HepG2 (cell line): ENCODE results near the gene HEMK1. TPM values are rescaled to one million over a fixed set of nuclear protein-coding genes. Genes with fewer than 3 reads are reported as not detected.
A peak's percentile ranks its signal among the peaks of the same experiment; 100 is the strongest.

Experiments used
- ARNT2 ChIP-seq: sonication (generic); formaldehyde crosslinking; IDR thresholded peaks from 2 replicates; pipeline ENCODE4 v1.8.0; 2022; ENCODE audit warnings: mild to moderate bottlenecking, low read depth, missing genetic modification reagents, moderate library complexity
- ATF6 ChIP-seq: sonication (generic); formaldehyde crosslinking; conservative IDR thresholded peaks from 2 replicates; pipeline ENCODE4 v1.4.0; 2020; ENCODE audit warnings: missing genetic modification reagents
- CEBPB ChIP-seq: IDR thresholded peaks from 2 replicates; pipeline ENCODE4 v1.6.1; 2011; ENCODE audit warnings: low read depth, low read length, improper control_type of control experiment, borderline replicate concordance
- MNT ChIP-seq: fragments of 450-650 bp; IDR thresholded peaks from 2 replicates; pipeline ENCODE4 v1.6.1; 2016
- MYPOP ChIP-seq: sonication (generic); formaldehyde crosslinking; IDR thresholded peaks from 2 replicates; pipeline ENCODE4 v1.8.1; 2023; ENCODE audit warnings: mild to moderate bottlenecking, moderate library complexity, missing genetic modification reagents
- NFRKB ChIP-seq: fragments of 450-650 bp; IDR thresholded peaks from 2 replicates; pipeline ENCODE4 v1.6.1; 2017
- PAF1 ChIP-seq: IDR thresholded peaks from 2 replicates; pipeline ENCODE4 v1.6.1; 2016; ENCODE audit warnings: missing genetic modification reagents, missing compliant biosample characterization
- PBX2 ChIP-seq: IDR thresholded peaks from 2 replicates; pipeline ENCODE4 v1.6.1; 2016; ENCODE audit warnings: control low read depth
- SMARCC2 ChIP-seq: fragments of 450-650 bp; IDR thresholded peaks from 2 replicates; pipeline ENCODE4 v1.6.1; 2017; ENCODE audit warnings: antibody characterized with exemption, mild to moderate bottlenecking
- TARDBP ChIP-seq: sonication (generic); formaldehyde crosslinking; IDR thresholded peaks from 2 replicates; pipeline ENCODE4 v1.8.0; 2022; ENCODE audit warnings: mild to moderate bottlenecking, missing genetic modification reagents
- TFDP1 ChIP-seq: IDR thresholded peaks from 2 replicates; pipeline ENCODE4 v1.6.1; 2016; ENCODE audit warnings: missing compliant biosample characterization, missing genetic modification reagents, borderline replicate concordance
- USF2 ChIP-seq, 2 experiments: sonication (generic) in 1 of 2; formaldehyde crosslinking in 1 of 2; IDR thresholded peaks; 2 replicates each; pipeline versions ENCODE4 v1.5.1 to v1.6.1; 2011 to 2020; ENCODE audit warnings: borderline replicate concordance in 1 of 2, low read depth in 1 of 2, low read length in 1 of 2, mild to moderate bottlenecking in 1 of 2, missing genetic modification reagents in 1 of 2, moderate library complexity in 1 of 2
- ZBTB37 ChIP-seq: sonication (generic); formaldehyde crosslinking; IDR thresholded peaks from 2 replicates; pipeline ENCODE4 v1.4.0; 2020; ENCODE audit warnings: mild to moderate bottlenecking, missing genetic modification reagents
- ZNF124 ChIP-seq: sonication (generic); formaldehyde crosslinking; IDR thresholded peaks from 2 replicates; pipeline ENCODE4 v1.4.0; 2020; ENCODE audit warnings: missing genetic modification reagents
- ZNF33A ChIP-seq: sonication (generic); formaldehyde crosslinking; IDR thresholded peaks from 2 replicates; pipeline ENCODE4 v1.5.1; 2020; ENCODE audit warnings: missing genetic modification reagents, mild to moderate bottlenecking, moderate library complexity, borderline replicate concordance
- ZNF350 ChIP-seq: sonication (generic); formaldehyde crosslinking; IDR thresholded peaks from 2 replicates; pipeline ENCODE4 v1.4.0; 2020; ENCODE audit warnings: mild to moderate bottlenecking, low read depth, missing genetic modification reagents, borderline replicate concordance
- ZNF530 ChIP-seq: sonication (generic); formaldehyde crosslinking; IDR thresholded peaks from 2 replicates; pipeline ENCODE4 v1.5.0; 2020; ENCODE audit warnings: low read depth, mild to moderate bottlenecking, missing genetic modification reagents
- ZSCAN30 ChIP-seq: sonication (generic); formaldehyde crosslinking; IDR thresholded peaks from 2 replicates; pipeline ENCODE4 v1.5.0; 2020; ENCODE audit warnings: mild to moderate bottlenecking, missing genetic modification reagents
- polyA plus RNA-seq, 8 experiments: library from polyadenylated mRNA; depleted of rRNA in 3 of 8; stranded (reverse) in 7 of 8; unstranded in 1 of 8; fragments of >200 nt; fragmentation: Illumina TruSeq in 4 of 8; extraction: Trizol in 4 of 8; gene quantifications; 2 replicates each; pipeline versions ENCODE4 v1.2.1 to v1.2.3, GENCODE V29; 2011 to 2016; ENCODE audit warnings: low read depth in 4 of 8, missing spikeins in 1 of 8, mixed read lengths in 1 of 8; ENCODE audit not compliant: insufficient read depth in 1 of 8
- total RNA-seq, 5 experiments: library from RNA; depleted of rRNA; stranded (reverse); fragments of >200 nt; fragmentation: Illumina TruSeq; extraction: Trizol; gene quantifications; 2 replicates each; pipeline ENCODE4 v1.2.3, GENCODE V29; 2016; ENCODE audit warnings: low read depth in 1 of 5

The HEMK1 gene
- total and polyA plus RNA-seq, 2 of the 13 experiments (the other 11 are each of a cell fraction or from before 2014, with no cell fraction given), result 9.8 to 12.6 TPM

- TF ChIP-seq MNT (no peak), TFDP1 (CRISPR knock-in tag) (no peak), ATF6 (CRISPR knock-in tag) (0 out of 2 replicates have a peak, but pooled peaks have one; percentile 36), ZNF33A (CRISPR knock-in tag) (no peak), PAF1 (no peak), ZNF350 (no peak), ZNF530 (CRISPR knock-in tag) (no peak), ZNF124 (CRISPR knock-in tag) (no peak), SMARCC2 (no peak), CEBPB (no peak), MYPOP (CRISPR knock-in tag) (0 out of 2 replicates have a peak, but pooled peaks have one; percentile 53), USF2 (IDR thresholded peaks at IDR 0.05; ENCODE audit: low read depth, low read length) (no peak), USF2 (CRISPR knock-in tag; IDR thresholded peaks at IDR 0.05; ENCODE audit: borderline replicate concordance) (no peak), NFRKB (no peak), TARDBP (no peak), ARNT2 (CRISPR knock-in tag) (no peak), ZBTB37 (CRISPR knock-in tag) (no peak), ZSCAN30 (no peak), PBX2 (CRISPR knock-in tag) (no peak)
These were observed 46.9 kb downstream of the HEMK1 start (continued) for GRCh38 chr3:50616003-50616769.
